Subcutaneous preadipocyte (primary cell): ENCODE measurements around the gene GPR151. TPM values are rescaled to one million over a fixed set of nuclear protein-coding genes. Genes with fewer than 3 reads are reported as not detected.

Experiments
- small RNA-seq: library from RNA; depleted of rRNA; stranded (forward); fragments of <200 nt; gene quantifications from one replicate; pipeline ENCODE3, GENCODE V24; 2012
- total RNA-seq: library from RNA; depleted of rRNA; stranded (reverse); fragments of >200 nt; gene quantifications from 2 replicates; pipeline ENCODE4 v1.2.3, GENCODE V29; 2012

The GPR151 gene
- not detected in 2 replicates for total RNA-seq

GRCh38 chr5:146516151-146516475 is at the start of gene GPR151:
TSS of gene GPR151 (minus strand) at chr5:146516190. CDS start at chr5:146516113, 77 bp downstream.

Small RNA genes lying within 50 kb of the gene (small RNA-seq; reads per million reads assigned to genes)
- not detected for gene RF02271

Other genes with a start within 250 kb of the GPR151 start
- under 0.01 TPM in 1 of 2 replicates, not detected in the other for gene POU4F3, start 177.4 kb downstream of the GPR151 start, total RNA-seq
- gene TCERG1, start 68.9 kb downstream of the GPR151 start, total RNA-seq: 57.3 and 88.6 TPM in 2 replicates